Loucy (cell line): ENCODE data around the gene MAB21L4.

Experiments used
- EZH2phosphoT487 ChIP-seq: fragments of 200-600 bp; IDR thresholded peaks from 2 replicates; pipeline ENCODE4 v1.6.1; 2018; ENCODE audit warnings: antibody characterized with exemption, mild to moderate bottlenecking, moderate library complexity, borderline replicate concordance
- TF ChIP-seq, protein P1 (sequence below): fragments of 200-600 bp; sonication (generic); conservative IDR thresholded peaks from 2 replicates; pipeline ENCODE4 v1.5.1; 2014; ENCODE audit warnings: mild to moderate bottlenecking, antibody characterized with exemption, low read length

DNA sequence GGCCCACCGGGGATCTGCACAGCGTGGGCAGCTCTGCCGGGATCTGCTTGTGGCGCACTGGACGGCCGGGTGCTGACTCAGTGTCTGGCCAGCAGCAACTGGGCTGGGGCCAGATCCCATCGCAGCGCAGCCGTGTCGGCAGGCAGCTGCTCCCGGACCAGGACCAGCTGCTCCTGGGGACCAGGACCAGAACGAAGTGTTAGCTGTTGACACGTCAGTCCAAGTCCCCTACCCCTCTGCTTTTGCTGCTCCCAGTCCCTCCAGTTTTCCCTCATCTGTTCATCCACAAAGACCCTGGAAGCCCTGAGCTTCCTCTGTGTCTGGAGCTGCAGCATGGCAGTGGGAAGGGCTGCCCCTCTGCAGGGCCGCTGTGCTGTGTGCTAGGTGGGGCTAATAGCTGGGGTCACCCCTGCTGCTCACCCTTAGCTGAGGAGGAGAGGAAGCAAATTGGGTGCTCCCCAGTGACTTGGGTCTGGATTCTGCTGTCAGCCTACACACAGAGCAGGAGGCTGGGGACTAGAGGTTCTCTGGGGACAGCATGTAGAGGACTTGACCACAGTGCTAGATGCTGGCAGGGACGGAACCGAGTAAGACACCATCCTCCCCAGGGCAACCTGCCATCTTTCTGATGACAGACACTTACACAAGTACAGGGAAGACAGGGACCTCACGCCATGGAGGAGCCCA is 59.0 kb downstream of the MAB21L4 start:
- TF ChIP-seq, protein P1, sequence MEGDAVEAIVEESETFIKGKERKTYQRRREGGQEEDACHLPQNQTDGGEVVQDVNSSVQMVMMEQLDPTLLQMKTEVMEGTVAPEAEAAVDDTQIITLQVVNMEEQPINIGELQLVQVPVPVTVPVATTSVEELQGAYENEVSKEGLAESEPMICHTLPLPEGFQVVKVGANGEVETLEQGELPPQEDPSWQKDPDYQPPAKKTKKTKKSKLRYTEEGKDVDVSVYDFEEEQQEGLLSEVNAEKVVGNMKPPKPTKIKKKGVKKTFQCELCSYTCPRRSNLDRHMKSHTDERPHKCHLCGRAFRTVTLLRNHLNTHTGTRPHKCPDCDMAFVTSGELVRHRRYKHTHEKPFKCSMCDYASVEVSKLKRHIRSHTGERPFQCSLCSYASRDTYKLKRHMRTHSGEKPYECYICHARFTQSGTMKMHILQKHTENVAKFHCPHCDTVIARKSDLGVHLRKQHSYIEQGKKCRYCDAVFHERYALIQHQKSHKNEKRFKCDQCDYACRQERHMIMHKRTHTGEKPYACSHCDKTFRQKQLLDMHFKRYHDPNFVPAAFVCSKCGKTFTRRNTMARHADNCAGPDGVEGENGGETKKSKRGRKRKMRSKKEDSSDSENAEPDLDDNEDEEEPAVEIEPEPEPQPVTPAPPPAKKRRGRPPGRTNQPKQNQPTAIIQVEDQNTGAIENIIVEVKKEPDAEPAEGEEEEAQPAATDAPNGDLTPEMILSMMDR = no peak
- no peak for TF ChIP-seq EZH2phosphoT487
